Measurements from ENCODE around the gene BLCAP. TPM values are rescaled to one million over a fixed set of nuclear protein-coding genes. Genes with fewer than 3 reads are reported as not detected.
"Not testable (repeated sequence)": the region's sequence is repeated elsewhere in the genome, so short reads cannot be mapped to it uniquely, and the experiment has no call there.

Gene BLCAP
- total and polyA plus RNA-seq, 8 donors: 65.5 to 75.4 (median 67.4) TPM

DNA sequence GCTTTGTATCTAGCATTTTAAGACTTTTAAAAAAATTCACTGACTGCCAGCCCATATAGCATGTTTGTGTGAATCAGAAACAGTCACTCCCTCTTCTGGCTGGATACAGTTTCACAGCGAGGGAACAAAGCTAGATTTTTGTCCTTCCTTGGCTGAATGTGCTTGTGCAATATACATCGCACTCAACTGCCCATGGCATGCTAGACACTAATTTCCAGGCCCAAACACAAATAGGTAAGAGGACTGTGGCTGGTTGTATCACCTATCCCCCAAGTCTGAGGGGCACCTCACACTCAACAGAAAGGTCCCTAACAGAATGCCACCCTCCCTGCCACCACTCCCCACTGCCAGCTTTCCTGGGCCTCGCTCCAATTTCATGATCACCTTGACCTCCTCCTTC is 16.2 kb upstream of the BLCAP start:
- intact Hi-C loops (cut with DNase I): no loop called here
- Histone ChIP-seq H3K27ac (no peak overlapping the region), H3K9me3 (no peaks in the 10 kb centered on the region), H3K36me3 (no peaks in the 10 kb centered on the region), H3K27me3 (no peaks in the 10 kb centered on the region), H3K4me3 (no peak overlapping the region), H3K4me1 (no peaks in the 10 kb centered on the region)
- TF ChIP-seq CTCF (IDR thresholded peaks at IDR 0.05): no peak
- no peak for DNase-seq
- ATAC-seq: no peak

GRCh38 chr20:37542281-37542680 is 14.6 kb upstream of the BLCAP start:
- ATAC-seq: no peak
- no peaks in the 10 kb centered on the region for H3K36me3 ChIP-seq

GRCh38 chr20:37541326-37541725 is 13.7 kb upstream of the BLCAP start:
- no peak for TF ChIP-seq CTCF (IDR thresholded peaks at IDR 0.05)
- Histone ChIP-seq H3K36me3 (no peaks in the 10 kb centered on the region), H3K4me3 (no peak overlapping the region), H3K4me1 (no peaks in the 10 kb centered on the region), H3K27ac (no peak overlapping the region), H3K27me3 (no peaks in the 10 kb centered on the region), H3K9me3 (no peaks in the 10 kb centered on the region)
- no peak for DNase-seq
- intact Hi-C loops (cut with DNase I): no loop called here
- ATAC-seq: no peak

More at GRCh38 chr20:37542281-37542680, 14.6 kb upstream of the BLCAP start:
- no peak for DNase-seq
- Histone ChIP-seq H3K4me3 (no peak overlapping the region), H3K4me1 (no peaks in the 10 kb centered on the region), H3K27ac (no peak overlapping the region), H3K27me3 (no peaks in the 10 kb centered on the region), H3K9me3 (no peaks in the 10 kb centered on the region)
- intact Hi-C loops (cut with DNase I): no loop called here
- no peak for TF ChIP-seq CTCF (IDR thresholded peaks at IDR 0.05)

DNA sequence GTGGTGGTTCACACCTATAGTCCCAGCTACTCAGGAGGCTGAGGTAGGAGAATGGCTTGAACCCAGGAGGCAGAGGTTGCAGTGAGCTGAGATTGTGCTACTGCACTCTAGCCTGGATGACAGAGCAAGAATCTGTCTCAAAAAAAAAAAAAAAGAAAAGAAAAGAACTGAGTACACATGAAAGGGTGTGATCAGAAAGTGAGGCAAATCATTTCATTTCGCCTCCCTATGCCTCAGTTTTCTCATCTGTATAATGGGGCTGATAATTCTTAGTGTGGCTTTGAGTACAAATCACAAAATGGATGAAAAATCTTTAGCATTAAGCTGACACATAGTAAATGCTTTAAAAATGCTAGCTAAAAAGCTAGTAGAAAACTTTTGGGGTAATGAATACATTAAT is 13.2 kb upstream of the BLCAP start:
- H3K4me1 ChIP-seq; H3K9me3 ChIP-seq; DNase-seq; H3K36me3 ChIP-seq; intact Hi-C loops (cut with DNase I); H3K27ac ChIP-seq; H3K4me3 ChIP-seq; H3K27me3 ChIP-seq; ATAC-seq: not testable (repeated sequence)

DNA sequence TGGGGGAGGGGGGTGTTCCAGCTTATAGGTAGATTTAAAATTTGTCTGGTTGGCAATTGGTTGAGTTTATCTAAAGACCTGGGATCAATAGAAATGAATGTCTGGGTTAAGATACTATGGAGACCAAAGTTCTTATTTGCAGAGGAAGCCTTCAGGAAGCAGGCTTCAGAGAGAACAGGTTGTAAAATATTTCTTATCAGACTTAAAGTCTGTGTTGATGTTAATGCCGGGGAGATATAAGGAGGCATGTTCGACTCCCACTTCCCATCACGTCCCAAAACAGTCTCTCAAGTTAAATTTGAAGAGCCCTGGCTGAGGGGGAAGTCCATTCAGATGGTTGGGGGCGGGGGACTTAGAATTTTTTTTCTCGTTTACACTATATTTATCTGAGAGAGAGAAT is 12.3 kb upstream of the BLCAP start:
- intact Hi-C loops (cut with DNase I): no loop called here
- Histone ChIP-seq H3K27me3 (no peaks in the 10 kb centered on the region), H3K27ac (no peak overlapping the region), H3K9me3 (no peaks in the 10 kb centered on the region), H3K36me3 (no peaks in the 10 kb centered on the region), H3K4me1 (no peaks in the 10 kb centered on the region), H3K4me3 (no peak overlapping the region)
- DNase-seq: no peak
- no peak for TF ChIP-seq CTCF (IDR thresholded peaks at IDR 0.05)
- ATAC-seq: no peak

GRCh38 chr20:37539424-37539823 is 11.7 kb upstream of the BLCAP start:
- no peak for DNase-seq
- no peaks in the 10 kb centered on the region for H3K9me3 ChIP-seq
- TF ChIP-seq CTCF (IDR thresholded peaks at IDR 0.05): no peak
- H3K27ac ChIP-seq: no peak overlapping the region
- intact Hi-C loops (cut with DNase I): loop anchor here (5.0 to 10.0 kb wide), 2 partner anchors 272 to 345 kb away; no protein-coding TSS in a partner anchor
- H3K27me3 ChIP-seq: no peaks in the 10 kb centered on the region
- H3K4me1 ChIP-seq: peaks cover 0 to 4% of the 10 kb centered on the region in 2 donors
- no peak for ATAC-seq
- no peak overlapping the region for H3K4me3 ChIP-seq
- no peaks in the 10 kb centered on the region for H3K36me3 ChIP-seq

Data from left lung (tissue), 10 donors.